GM19468 (cell line): ENCODE measurements around the gene HABP2.

Experiments used
- ATAC-seq: cut with Tn5 transposase; IDR thresholded peaks from one replicate; pipeline ENCODE4 v1.9.1; 2021; ENCODE audit warnings: mild to moderate bottlenecking, moderate library complexity, moderate number of reproducible peaks; ENCODE audit not compliant: unreplicated experiment; ENCODE audit errors: extremely low read depth

HABP2 gene

DNA sequence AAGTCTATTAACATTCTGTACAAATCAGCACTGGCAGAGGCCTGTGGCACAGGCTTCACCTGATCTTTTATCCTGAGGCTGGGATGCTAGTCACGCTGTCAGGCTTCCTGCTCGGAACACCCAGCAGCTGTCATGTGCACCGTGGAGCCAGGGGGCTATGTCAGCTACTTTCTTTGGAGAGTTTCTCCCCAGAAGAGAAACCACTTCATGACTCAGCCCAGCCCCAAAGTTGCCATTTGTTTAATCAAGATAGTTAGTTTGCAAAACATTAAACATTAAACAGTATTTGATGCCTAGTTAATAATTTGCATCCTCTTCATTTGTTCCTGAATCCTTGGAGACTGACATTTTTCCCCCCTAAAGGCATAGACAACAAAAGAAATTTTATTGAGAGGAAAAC lies at the start of gene HABP2:
Gene HABP2 (plus strand): TSS at position 353 of the 400 bp plus-strand sequence. CDS start 69 bp downstream, outside the sequence.
- ATAC-seq, result no peak

DNA sequence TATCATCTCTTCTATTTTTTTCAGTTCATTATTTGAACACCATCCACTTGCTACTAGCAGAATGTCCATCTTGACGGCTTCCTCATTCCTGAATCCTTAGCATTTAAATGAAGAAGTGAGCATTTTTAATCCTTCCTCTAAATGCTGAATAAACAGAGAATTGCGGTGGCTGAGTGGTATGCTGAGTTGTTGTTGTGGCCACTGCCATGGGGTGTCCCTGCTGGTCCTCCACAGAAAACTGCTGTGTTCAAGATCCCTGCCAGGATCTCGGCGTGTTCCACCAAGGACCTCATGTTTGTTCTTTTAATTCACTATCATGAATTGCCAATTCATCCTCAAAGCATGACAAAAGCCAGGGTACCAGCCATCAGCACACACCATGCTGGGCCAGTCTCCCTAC lies 48.9 kb upstream of the HABP2 start:
- ATAC-seq, result no peak

DNA sequence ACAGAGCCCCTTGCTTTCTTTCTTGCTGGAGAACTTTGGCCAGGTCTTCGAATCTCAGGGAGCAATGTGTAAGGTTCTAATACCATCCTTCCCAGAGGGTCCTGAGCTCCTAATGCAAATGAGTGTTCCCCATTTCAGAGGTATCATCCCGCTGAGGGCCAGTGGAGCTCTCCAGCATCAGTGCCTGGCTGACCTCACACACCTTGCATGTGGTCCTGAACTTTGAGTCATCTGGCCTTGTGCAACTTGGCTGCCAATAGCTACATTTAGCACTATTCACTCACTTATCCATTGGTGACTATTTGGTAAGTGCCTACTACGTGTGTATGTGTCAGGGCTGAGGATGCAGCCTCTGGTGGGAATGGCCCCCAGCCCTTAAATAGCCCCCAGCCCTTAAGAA lies 48.4 kb upstream of the HABP2 start:
- ATAC-seq, result no peak

DNA sequence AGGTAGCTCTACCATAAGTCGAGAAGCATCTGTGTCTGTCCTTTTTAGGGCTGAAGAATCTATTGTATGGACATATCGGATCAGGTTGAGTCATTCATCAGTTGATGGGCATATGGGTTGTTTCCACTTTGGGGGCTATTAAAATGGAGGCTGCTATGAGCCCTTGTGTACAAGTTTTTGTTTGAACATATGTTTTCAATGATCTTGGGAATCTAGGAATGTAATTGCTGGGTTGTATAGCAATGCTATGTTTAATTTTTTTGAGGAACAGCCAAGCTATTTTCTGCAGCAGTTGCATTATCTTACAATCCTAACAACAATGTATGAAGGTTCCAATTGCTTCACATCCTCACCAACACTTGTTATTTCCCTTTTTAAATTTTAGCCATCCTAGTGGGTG lies 46.4 kb upstream of the HABP2 start:
- no peak for ATAC-seq

DNA sequence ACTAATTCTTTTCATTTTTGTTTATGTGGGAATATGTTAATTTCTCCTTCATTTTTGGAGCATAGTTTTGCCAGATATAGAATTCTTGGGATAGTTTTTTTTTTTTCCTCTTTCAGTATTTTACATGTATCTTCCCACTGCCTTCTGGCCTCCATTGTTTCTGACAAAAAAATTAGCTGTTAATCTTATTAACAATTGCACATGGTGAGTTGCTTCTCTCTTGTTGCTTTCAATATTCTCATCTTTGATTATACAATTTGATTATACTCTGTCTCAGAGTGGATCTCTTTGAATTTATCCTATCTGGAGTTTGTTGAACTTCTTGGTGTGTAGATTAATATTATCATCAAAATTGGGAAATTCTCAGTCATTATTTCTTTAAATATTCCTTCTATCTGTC lies 41.4 kb upstream of the HABP2 start:
- ATAC-seq, result no peak

DNA sequence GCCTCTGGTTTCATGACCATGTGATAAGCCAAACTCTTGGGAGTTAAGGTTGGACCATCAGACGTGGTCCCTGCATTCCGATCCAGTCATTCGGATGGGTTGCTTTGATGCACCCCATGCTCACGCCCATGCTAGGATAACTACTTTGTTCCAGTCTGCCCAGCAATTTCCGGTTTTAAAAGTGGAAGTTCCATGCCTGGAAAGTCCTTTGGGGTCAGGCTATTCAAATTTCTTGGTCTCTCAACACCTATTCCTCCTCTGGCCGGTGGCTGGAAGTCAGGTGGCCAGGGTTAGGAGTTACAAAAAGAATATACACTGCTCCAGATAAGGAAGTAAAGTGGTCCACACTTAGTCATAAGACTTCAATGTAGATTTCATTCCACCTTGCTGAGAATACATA lies 37.7 kb upstream of the HABP2 start:
- no peak for ATAC-seq

DNA sequence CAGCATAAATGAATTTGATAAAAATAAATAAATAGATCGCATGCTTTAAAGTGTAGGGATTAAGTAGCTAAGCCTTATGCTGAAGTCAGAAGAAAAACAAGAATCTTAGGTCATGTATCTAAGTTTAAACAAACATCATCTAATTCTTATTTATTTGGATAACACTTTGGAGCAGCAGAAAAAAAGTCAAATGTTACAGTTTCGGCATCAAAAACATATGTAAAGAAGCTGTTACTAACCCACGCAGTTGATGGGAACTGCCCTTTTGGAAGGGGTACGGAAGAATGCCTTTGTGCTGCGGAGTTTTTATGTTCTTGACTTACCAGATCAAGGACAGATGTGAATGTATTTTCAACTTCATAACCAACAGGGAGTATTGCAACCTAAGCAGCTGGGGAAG lies 37.3 kb upstream of the HABP2 start:
- no peak for ATAC-seq

DNA sequence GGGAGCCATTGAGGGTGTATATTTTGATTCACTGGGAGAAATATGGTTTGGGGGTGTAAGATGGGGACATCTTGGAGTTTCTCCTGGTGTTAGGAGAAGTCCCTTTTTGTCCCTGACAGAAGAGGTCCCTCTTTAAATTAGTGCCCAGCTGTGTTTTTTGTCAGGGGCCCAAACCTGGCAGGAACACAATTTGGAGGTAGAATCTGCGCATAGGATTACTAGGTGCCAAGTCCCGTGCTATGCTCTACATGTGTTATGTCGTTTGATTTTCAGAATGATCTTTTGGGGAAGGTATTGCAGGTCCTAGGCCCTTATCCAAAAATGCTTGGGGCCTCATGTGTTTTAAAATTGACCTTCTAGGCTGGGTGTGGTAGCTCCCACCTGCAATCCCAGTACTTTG lies 36.8 kb upstream of the HABP2 start:
- no peak for ATAC-seq

DNA sequence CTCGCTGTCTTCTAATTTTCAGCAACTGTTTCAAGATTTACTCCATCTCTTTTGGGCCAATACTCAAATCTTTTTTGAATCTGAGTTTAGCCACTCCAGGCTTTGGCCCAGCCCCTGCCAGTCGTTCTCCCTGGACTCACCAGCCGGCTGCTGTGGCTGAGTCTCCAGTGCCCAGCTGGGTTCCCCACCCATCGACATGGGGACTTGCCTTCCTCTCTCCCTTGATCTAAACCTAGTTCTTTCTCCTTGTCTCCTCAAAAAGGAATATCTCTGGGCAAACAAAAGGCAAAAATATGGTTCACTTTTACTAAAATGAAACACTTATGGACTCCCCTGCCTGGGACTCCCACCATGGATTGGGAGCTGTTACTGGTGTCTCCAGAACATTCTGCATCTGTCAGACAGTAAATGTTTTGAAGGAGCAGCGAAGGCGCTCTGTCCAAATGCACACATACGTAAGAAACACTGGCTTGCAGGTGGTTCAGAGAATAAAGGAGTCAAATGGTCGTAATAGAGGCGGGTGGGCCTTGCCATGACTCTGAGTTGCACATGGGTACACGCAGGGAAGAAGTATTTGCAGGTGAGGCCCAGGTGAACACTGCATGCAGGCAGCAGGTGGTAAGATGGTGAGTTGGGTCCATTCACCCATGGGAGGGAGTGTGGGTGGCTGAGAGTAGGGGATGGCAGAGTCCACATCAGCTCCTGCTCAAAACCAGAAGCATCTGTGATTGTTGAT lies 35.5 kb upstream of the HABP2 start:
- no peak for ATAC-seq

DNA sequence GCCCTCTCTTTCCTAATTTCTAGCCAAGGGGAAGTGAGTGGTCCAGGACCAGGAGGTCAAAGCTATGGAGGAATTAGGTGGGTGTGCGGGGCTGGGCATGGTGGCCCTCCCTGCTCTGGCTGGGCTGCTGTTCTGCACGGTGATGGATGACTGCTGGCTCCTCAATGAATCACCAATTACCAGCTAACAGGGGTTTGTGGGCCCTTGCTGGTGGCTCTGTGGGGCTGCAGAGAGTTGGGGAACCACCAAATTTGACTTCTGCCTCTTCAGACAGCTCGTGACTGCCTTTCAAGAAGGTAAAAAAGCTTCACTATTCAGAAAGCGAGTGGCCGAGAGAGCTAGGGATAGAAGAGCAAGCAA lies 35.0 kb upstream of the HABP2 start:
- ATAC-seq, result no peak

DNA sequence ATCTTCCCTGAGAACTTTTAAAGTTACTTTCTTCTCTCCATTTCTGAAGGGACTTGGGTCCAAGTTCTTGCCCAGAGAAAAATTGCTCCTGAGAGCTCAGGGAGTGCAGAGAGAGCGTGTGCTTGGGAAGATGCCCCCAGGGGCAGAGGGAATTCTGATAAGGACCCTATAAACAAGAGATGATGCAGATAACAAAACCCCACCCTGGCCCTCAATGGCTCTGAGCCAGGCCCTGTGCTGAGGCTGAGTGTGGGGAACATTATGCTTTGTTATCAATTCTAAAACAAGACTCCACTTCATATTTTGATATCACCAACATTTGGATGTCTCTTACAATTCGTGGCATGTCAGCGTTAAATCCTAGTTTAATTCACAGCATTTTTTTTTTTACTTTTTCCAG lies 34.4 kb upstream of the HABP2 start:
- no peak for ATAC-seq

DNA sequence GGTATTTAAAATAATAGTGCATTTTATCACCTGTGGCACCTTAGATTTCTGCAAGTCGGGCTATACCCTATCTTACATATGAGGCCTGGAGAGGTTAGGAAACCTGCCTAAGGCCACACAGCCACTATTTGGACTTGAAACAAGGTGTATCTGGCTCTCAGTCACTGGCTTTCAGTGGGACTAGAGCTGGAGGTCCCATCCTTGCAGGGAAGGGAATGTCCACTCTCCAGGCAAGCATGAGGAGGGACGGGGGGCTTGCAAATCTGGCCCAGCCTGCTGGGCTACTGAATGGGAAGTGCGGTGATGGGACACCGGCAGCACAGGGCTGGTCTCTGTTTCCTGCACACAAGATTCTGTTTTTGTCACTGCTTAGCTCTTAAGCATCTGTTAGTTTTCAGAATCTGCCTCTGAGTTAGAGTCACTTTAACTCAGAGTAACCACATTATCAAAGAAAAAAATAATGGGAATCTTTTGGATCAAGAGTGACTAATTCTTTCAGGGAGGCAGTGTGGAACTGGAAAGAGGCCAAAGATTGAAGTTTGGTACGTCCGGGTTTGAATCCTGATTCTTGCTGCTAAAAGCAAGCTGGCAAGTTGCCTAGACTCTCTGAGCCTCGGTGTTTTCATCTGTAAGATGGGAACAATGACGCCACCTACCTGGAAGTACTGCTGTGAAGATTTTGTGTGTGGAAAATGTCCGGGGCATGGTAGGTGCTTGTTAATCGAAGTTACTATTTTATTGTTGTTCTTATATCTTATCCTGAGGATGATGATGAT lies 33.8 kb upstream of the HABP2 start:
- ATAC-seq, result no peak

DNA sequence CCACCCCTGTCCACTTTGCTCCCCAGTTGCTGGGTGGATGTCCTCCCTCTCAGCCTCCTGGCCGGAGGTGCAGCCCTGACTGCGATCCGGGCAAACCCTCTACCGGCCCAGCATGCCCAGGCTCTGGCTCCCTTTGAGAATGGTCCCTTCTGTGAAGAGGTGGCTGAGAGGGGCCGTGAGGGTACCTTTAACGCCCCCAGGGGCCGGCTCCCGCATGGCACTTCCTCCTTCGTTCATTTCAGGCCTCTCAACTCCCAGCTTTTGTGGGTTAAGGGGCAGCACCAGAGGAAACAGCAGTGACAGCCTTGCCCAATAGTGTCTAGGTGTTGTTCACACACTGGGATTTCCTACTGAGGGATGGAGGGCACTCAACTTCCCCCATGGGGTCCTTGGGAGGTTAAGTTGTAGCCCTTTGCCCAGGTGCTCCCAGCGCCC lies 33.2 kb upstream of the HABP2 start:
- no peak for ATAC-seq

DNA sequence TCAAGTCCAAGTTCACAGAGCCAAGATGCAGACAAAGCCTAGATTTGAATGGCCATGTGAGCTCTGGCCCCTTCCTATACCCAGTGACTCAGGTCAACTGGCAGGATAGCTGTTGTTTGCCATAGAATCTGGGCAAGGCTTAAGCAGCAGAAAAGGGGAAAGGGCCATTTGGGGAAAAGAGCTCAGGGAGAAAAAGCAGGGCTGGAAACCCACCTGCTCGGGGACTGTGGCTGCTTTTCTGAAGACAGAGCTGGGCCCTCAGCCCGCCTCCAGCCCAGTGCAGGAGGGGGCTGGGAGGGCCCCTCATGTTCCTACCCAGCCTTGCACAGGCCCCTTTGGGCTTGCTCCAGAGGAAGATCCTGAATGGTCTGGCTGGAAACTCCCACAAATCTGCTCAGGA lies 32.6 kb upstream of the HABP2 start:
- no peak for ATAC-seq

DNA sequence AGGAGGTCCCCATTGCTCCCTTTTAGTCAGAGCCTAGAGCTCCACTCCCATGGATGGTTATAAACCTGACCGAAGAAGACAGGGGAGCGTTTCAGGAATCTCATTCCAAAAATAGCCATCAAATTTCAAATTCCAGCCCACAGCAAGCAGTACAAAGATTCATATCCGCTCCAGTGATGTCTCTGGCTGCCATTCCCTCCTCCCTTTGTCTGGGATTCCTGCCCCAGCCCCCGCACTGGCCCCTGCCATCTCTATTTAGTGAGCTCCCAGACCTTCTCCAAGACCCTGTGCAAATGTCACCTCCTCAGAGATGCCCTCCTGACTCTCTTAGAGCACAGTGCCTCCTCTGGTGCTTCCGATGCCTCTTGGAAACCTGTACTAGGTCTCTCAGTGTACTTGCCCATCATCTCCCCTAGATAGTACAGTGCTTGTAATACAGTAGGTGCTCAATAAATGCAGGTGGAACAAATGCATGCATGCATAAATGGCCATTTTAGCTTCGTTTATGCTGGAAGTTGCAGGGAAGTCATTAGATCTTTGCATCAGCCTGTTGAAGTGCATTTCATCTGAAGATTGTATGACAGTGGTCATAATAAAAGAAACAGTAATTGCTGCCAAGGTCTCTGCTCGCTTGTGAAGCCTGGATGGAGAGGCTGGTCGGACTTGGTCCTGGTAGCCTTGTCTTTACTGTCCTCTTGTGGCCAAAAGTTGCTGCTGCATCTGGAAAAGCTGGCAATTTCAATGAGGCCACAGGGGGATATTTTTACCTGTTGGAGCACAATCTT lies 32.0 kb upstream of the HABP2 start:
- ATAC-seq, result no peak

DNA sequence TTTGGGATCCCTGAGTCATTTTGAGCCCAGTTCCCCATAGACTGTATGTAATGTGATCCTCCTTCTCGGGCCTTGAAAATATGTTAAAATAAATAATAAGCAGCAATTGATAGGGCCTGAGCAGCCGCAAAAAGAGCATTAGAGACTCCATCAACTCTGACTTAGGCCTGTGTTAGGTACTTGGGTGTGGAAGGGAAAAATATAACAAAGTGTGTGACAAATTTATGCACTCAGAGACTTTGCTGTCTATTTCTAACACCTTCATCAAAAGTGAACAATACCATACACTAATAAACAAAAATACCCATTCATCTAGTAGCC lies 31.4 kb upstream of the HABP2 start:
- ATAC-seq, result no peak

DNA sequence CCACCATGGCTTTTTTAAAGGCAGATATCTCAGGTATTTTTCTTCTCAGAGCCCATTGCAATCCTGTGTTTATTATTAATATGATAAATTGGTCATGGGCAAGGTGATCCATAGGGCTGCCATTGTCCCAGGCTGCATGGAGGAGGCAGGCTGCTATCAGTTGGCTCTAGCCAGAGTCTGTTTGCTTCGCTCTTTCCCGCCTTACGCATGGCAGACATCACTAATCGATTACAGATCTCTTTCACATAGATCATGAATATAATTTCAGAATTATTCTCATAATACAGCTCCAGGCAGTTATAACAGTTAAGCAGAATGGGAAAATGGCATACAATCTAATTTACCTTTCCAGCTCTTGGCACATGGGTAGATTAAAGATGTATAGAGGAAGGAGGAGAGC lies 30.4 kb upstream of the HABP2 start:
- no peak for ATAC-seq

DNA sequence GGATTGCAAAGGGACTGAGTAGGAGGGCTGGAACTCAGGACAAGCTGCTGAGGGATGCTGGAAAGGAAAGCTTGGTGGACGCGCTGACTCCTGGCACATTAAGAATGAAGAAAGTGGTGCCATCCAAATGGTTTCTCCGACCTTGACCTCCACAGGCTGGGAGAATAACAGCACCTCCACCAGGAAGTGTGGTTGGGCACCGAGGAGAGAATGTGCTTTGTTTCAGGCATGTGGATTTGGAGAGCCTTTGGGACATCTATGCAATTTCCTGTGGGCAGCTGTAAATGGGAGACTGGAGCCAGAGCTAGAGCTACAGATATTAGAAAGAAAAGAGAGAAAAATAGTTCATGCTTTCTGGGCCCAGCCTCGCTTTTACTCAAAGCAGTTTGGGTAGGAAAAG lies 29.8 kb upstream of the HABP2 start:
- no peak for ATAC-seq

DNA sequence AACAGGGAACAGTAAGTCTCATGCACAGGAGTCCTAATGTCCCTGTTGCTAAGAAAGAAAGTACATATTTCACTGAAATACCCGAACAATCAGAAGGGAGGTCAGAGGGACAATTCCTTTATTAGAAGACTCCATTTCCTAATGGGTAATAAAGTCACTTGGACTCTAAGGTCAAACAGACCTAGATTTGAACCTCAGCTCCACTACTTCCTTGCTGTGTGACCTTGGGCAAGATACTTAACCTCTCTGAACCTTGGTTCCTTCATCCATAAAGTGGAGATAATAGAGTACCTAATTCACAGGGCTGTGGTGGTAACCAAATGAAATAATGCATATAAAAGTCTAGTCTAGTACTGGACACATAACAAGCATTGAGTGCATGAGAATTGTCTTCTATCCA lies 29.2 kb upstream of the HABP2 start:
- ATAC-seq, result no peak

DNA sequence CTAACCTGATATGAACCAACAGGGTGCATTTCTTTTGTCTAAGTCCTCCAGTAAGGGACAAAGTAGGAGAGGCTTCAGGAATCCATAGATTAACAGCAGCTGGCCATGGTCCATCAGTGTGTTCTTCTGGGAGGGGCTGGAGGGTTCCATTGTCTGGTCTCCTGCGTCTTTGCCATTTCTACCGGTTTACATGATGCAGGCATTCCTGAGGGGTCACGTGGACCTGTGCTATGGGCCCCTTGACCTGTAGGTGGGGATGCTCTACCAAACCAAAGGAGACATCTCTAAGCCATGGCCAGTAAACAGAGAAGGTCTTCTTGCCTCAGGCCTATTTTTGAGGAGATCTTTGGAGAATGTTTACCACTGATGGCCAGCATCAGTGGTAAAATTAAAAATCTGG lies 28.7 kb upstream of the HABP2 start:
- no peak for ATAC-seq
